Measurements from ENCODE around the gene ZRANB2.

Gene ZRANB2

GRCh38 chr1:71027991-71028390 lies 52.8 kb downstream of the ZRANB2 start:
- DNase-seq (ENCODE audit: low read depth in 2 of 2) = no peak

DNA sequence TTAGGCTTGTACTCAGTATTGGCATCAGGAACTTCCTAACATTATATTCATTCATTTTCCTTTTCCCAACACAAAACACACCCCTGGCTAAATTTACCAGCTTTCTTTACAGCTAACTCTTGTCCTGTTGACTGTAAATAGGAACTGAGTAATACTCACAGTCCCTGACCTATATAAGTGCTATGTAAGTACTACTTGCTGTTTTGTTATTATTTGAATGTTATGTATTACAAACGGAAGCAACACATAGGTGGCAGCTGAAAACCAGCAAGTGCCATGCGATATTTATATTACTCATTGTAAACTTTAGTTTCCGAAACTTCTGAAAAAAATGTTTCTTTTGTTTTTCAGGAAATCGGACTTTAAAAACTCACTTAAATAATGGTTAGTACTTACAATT lies 54.7 kb downstream of the ZRANB2 start:
- DNase-seq (ENCODE audit: low read depth in 2 of 2) = no peak

DNA sequence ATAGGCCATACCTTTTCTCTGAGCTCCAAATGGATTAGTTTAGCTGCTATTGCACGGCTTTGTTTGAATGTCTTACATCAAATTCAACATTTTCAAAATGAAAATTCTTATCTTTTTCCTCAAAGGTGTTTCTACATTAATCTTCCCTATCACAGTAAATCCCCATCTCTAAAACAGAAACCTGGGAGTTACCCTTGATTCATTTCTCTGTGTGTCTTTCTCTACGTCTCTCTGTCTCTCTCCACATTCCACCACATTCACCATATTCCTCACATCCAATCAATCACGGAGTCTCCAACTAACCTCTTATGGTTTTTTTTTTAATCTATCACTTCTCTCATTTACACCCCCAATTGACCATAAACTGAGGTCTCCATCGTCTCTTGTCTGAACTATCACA lies 57.3 kb downstream of the ZRANB2 start:
- DNase-seq (ENCODE audit: low read depth in 2 of 2) = no peak

DNA sequence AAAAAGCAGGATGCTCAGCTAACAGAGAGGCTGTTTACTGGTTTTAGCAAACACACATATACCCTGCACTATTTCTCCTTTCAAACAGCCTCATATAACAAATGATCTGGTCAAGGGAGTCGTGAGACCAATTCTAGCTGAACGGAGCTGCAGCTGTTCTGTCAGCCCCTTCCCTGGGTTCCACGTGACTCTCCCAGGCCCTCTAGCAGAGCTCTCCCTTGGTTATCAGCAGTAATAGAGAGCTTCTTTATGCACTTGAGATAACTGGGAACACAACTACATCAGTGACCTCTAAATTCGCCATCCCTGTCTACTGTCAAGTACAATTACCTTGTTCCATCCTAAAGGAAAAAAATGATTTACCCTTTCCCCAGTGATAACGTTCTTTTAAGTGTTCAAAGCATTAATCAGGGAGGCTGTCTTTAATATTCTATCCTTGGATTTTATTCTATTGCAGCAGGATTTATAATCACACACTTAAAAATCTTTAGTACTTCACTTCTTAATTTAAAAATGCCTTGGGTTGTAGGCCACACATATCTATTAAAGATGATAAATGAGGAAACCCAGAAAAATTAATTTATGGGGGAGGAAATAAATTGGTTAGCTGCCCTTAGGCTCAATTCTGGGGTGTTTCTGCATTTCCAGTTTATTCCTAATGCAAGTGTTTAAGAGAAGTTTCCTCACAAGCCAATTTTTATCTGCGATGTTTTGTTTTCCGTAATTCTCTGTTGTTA lies 61.4 kb downstream of the ZRANB2 start:
- no peak for DNase-seq (ENCODE audit: low read depth in 2 of 2)

DNA sequence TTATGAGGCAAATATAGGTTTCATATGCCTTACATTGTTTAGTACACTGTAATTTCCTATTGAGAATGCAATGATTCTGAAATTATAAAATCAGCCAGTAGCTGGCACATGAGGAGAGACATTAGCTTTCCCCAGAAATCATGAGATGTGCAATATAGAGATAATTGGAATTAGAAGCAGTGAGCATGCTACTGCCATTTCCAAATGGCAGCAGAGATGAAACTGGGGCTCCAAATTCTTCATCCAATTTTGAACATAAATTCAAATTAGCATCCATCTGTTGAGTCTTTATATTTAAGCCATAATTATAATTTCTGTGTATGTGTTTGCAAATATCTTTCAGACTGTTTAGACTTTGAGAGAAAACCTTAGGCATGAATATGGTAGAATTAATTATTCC lies 62.0 kb downstream of the ZRANB2 start:
- no peak for DNase-seq (ENCODE audit: low read depth in 2 of 2)

DNA sequence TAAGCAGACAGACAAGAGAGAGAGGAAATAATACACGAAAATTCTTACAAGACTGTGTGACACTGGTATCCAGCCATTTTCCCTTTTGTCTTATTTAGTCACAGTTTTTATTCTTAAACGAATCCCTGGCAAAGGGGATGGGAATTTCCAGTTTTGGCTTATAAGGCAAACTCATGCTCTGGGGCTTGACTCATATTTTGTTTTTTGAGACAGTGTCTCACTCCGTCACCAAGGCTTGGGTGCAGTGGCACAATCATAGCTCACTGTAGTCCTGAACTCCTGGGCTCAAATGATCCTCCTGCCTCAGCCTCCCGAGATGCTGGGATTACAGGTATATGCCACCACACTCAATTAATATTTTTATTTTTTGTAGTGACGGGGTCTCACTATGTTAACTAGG lies 65.1 kb downstream of the ZRANB2 start:
- DNase-seq (ENCODE audit: low read depth in 2 of 2) = no peak

GRCh38 chr1:71014178-71014579 lies 66.7 kb downstream of the ZRANB2 start:
- no peak for DNase-seq (ENCODE audit: low read depth in 2 of 2)

All from stimulated activated CD4-positive, alpha-beta T cell treated with anti-CD3 and anti-CD28 coated beads, Interleukin-12 subunit alpha, Interleukin-12 subunit beta, amount 100 ng/mL, for 24 hours (primary cell).